NCI-H128 (cell line): ENCODE data around the gene SOX5.
"Not testable (repeated sequence)": the region's sequence is repeated elsewhere in the genome, so short reads cannot be mapped to it uniquely, and the experiment has no call there.

Experiments
- DNase-seq: peaks from one replicate; lab custom pipeline; 2025; ENCODE audit not compliant: unreplicated experiment; lab: John Stamatoyannopoulos, UW

SOX5 gene

DNA sequence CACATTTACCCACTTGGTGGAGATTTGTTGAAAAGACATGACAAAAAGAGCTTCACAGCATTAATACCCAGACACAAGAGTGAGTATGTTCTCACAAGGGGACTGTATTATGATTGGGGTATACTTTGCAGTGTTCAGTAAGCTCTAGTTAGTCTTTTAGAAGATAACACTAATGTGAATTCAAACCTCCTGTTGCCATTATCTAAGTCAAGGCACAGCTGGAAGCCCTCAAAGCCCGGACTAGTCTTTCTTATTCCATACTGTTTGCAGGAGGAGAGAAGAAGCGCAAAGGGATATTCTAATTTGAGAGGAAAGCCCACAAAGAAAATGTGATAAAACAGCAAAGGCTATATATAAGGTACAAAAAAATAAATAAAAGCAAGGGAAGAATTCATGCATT, 445.9 kb downstream of the SOX5 start:
- no peak for DNase-seq

DNA sequence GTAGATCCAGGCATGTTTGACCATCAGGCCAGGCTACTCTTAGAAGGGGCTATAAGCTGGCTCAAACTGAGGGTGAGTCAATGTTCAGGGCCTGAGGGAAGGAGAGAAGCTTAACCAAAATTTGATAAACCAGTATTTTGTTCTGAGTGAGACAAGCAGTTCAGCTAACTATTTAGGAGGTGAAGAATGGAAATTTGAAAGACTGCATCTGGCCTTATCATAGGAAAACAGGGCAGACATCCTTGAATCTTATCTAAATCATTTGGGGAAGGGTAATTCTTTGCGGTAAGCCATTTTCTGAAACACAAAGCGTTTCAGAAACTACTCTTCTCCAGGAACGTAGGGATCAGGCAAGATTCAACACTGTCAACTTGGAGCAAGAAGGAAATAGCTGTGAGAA, 447.2 kb downstream of the SOX5 start:
- no peak for DNase-seq

DNA sequence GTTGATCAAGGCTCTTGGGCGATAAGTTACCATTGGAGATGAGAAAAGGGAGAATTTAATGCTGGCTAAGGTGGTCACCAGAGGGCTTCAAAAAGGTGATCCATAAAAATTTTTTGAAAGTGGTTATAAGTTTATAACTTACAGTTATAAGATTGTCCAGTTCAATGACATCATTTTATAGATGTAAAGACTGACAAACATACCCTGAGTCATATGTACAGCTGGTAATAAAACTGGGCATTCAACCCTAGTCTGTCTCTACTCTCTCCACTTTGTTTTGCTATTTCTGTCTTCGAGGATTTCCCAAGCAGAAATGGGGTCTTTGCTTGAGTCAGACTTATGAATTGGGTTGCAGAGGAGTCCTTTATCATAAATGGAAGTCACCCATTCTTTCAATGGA, 454.0 kb downstream of the SOX5 start:
- no peak for DNase-seq

DNA sequence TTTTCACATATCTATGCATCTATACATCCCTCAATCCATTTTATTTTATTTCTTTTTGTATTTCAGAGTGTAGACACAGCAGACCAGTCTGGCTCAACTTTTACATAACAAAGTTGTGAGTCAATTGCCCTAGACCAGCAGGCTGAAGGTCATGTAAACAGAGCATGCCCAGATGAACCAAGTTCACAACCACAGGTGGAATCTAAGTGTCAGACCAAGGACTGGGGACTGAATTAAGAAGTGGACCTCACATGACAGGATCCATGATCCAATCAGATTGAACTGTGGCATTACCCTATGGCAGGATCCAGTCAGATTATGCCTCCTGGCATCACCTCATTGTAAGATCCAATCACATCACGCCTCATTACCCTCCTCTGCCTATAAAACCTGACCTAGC, 455.8 kb downstream of the SOX5 start:
- DNase-seq: no peak

DNA sequence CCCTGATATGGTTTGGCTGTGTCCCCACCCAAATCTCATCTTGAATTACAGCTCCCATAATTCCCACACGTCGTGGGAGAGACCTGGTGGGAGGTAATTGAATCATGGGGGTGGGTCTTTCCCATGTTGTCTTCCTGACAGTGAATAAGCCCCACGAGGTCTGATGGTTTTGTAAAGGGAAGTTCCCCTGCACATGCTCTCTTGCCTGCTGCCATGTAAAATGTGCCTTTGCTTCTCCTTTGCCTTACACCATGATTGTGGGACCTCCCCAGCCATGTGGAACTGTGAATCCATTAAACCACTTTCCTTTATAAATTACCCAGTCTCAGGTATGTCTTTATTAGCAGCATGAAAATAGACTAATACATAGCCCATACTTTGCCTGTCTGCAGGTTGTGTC, 458.4 kb downstream of the SOX5 start:
- DNase-seq: not testable (repeated sequence)

DNA sequence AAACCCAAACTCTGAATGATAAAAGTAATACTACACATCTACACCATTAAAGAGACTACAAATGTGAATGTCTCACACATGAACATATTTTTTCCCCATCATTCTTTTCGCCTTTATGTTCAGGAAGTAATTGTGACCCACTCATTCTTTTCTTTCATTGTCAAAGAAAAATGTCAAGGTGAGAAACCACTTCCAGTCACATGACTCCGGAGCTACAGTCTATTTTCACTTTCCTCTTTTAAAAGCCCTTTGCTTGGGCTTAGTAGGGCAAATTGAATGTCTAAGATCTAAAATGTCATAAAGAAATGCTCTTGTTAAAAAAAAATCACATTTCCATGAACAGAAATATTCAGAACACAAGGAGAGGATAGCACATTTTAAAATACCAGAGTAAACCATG, 461.3 kb downstream of the SOX5 start:
- no peak for DNase-seq

DNA sequence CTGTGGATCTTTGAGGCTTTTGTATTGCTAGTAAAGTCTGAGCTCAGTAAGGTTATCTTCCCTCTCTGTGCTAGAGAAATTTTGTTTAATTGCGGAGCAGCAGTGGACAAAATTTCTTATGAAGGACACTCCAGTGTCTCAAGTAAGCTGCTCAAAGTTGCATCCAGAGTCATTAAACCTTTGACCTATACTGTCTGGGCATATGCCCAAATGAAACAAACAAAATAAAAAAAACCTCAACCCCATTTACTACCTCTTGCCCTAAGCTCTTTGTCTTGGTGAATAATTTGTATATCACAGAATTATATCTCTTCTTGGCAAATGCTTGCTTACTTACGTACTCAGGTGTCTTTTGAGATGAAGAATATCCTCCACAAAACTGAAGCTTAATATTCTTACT, 465.2 kb downstream of the SOX5 start:
- DNase-seq: no peak

DNA sequence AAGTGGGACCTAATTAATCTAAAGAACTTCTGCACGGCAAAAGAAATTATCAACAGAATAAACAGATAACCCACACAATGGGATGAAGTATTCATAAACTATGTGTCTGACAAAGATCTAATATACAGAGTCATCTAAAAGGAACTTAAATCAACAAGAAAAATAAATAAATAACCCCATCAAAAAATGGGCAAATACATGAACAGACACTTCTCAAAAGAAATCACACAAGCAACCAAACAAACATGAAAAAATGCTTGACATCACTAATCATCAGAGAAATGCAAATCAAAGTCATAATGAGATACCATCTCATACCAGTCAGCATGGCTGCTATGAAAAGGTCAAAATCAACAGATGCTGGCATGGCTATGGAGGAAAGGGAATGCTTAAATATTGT, 466.9 kb downstream of the SOX5 start:
- no peak for DNase-seq
